ENCODE measurements around the gene LAMA2.

Gene LAMA2

DNA sequence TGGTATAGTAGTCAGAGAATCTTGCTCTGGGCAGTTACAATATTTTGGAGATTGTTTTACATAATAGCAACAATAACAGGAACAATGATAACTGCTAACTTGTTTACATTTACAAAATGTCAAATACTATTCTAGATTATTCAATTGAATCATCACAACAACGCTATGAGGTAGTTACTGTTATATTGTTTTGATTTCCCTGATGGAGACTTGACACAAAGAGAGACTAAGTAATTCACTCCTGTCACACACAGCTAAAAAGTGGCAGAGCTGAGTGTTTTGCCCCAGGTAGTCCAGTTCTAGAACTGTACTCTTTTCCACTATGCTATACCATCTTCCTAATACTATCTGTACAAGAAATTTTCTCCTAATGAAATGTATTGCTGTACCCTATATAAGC lies 356.1 kb downstream of the LAMA2 start:
- TF ChIP-seq, protein P1, sequence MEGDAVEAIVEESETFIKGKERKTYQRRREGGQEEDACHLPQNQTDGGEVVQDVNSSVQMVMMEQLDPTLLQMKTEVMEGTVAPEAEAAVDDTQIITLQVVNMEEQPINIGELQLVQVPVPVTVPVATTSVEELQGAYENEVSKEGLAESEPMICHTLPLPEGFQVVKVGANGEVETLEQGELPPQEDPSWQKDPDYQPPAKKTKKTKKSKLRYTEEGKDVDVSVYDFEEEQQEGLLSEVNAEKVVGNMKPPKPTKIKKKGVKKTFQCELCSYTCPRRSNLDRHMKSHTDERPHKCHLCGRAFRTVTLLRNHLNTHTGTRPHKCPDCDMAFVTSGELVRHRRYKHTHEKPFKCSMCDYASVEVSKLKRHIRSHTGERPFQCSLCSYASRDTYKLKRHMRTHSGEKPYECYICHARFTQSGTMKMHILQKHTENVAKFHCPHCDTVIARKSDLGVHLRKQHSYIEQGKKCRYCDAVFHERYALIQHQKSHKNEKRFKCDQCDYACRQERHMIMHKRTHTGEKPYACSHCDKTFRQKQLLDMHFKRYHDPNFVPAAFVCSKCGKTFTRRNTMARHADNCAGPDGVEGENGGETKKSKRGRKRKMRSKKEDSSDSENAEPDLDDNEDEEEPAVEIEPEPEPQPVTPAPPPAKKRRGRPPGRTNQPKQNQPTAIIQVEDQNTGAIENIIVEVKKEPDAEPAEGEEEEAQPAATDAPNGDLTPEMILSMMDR (conservative IDR thresholded peaks at IDR 0.05; ENCODE audit: low read depth, low read length), result no peak
- no peak overlapping the region for H3K4me3 ChIP-seq (ENCODE audit: low read depth, low read length)
- DNase-seq (ENCODE audit: low read depth), result no peak

DNA sequence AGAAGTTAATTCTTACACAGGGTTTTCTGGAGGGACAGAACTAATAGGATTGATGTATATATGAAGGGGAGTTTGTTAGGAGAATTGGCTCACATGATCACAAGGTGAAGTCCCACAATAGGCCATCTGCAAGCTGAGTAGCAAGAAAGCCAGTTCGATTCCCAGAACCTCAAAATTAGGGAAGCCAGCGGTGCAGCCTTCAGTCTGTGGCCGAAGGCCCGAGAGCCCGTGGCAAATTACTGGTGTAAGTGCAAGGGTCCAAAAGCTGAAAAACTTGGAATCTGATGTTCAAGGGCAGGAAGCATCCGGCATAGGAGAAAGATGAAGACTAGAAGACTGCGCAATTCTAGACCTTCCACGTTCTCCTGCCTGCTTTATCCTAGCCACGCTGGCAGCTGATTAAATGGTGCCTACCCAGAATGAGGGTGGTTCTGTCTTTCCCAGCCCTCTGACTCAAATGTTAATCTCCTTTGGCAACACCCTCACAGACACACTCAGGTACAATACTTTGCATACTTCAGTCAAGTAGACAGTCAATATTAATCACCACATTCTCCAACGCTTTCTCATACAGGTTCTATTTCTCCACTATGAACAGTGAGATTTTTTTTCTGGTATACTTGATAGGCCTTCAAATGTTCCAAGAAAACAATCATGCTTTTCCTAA lies 357.0 kb downstream of the LAMA2 start:
- no peak for DNase-seq (ENCODE audit: low read depth)
- TF ChIP-seq, protein P1 (conservative IDR thresholded peaks at IDR 0.05; ENCODE audit: low read depth, low read length), result no peak
- no peak overlapping the region for H3K4me3 ChIP-seq (ENCODE audit: low read depth, low read length)

DNA sequence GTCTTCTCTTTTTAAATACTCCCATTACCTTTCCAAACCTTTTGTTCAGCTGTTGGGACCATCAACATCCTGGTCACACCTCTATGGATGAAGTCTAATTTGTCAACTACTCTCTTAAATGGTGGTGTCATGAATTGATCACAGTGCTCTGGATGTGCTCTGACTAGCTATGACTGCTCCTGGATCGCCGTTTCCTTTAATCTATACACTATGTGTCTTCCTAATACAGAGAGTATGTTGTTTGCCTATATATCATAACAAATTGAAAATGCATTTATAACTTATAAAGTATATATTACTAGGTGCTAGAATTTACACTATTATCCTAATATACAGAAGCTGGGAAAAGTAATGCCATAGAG lies 357.5 kb downstream of the LAMA2 start:
- TF ChIP-seq, protein P1 (conservative IDR thresholded peaks at IDR 0.05; ENCODE audit: low read depth, low read length), result no peak
- DNase-seq (ENCODE audit: low read depth), result no peak
- H3K4me3 ChIP-seq (ENCODE audit: low read depth, low read length), result no peak overlapping the region

DNA sequence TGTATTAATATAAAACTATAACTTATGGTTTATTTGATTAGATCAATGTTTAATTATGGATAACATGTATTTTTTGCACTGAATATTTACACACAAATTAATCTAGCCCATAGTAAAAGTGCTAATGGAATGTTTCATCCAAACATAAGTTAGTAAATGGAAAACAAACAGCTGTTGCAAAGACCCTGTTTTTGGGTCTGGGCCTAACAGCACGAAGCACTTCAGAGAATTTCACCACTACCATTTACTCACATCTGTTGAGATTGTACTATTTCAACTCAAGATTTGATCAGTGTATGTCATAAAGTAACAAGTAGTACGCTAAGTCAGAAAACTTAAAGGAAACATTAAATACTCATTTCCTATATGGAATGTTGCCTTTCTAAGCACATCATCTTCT lies 359.6 kb downstream of the LAMA2 start:
- DNase-seq (ENCODE audit: low read depth), result no peak
- H3K4me3 ChIP-seq (ENCODE audit: low read depth, low read length), result no peak overlapping the region
- TF ChIP-seq, protein P1 (conservative IDR thresholded peaks at IDR 0.05; ENCODE audit: low read depth, low read length), result no peak

DNA sequence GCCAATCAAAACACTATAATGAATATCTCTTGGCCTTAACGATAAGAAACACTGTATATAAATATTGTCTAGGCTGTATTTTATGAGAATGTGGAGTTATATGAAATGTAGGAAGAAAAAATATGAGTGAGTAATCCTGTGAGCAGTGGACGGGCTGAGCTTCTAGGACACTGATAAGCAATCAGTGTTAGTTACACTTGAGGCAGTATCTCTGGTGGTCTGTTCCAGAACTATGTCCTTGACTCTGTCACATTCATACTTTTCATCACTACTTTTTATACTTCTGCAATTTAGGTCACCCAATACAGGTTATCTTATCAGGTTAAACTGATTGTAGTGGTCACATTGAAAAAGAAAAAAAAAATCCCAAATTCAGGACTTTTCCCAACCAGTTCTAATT lies 360.4 kb downstream of the LAMA2 start:
- TF ChIP-seq, protein P1 (conservative IDR thresholded peaks at IDR 0.05; ENCODE audit: low read depth, low read length), result no peak
- H3K4me3 ChIP-seq (ENCODE audit: low read depth, low read length), result no peak overlapping the region
- no peak for DNase-seq (ENCODE audit: low read depth)

DNA sequence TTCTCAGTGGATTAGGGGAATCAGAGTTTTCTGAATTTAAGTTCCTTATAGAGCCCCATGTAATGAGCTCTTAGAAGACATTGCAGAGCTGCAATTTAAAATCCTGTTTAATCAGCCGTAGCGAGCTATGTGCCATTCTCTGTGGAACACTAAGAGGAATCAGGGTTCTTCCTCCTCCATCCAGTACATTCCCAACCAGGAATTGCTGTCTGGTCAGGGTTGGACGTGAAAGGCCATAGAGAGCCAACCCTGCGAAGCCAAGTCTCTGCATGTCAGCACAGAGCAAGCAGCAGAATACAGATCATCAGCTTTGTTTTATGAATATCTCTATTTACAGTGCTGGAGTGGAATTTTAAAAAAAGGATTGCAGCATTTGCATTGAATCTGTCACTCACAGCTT lies 366.0 kb downstream of the LAMA2 start:
- no peak for DNase-seq (ENCODE audit: low read depth)
- TF ChIP-seq, protein P1 (conservative IDR thresholded peaks at IDR 0.05; ENCODE audit: low read depth, low read length), result no peak
- H3K4me3 ChIP-seq (ENCODE audit: low read depth, low read length), result no peak overlapping the region

DNA sequence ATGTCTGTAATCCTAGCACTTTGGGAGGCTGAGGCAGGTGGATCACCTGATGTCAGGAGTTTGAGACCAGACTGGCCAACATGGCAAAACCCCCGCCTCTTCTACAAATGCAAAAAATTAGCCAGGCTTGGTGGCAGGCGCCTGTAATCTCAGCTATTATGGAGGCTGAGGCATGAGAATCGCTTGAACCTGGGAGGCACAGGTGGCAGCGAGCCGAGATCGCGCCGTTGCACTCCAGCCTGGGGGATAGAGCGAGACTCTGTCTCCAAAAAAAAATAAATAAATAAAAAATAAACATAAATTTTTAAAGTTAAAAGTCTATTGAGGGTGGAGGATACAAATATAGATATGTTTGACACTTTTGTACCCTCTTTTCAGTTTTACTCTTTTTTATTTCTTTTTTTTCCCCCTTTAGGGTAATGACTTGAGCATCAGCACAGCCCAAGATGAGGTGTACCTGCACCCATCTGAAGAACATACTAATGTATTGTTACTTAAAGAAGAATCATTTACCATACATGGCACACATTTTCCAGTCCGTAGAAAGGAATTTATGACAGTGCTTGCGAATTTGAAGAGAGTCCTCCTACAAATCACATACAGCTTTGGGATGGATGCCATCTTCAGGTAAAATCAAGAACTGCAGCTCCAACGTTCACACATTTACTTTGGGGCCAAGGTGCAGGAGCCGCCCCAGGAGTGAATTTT lies 368.9 kb downstream of the LAMA2 start:
- peak; percentile 90 for DNase-seq (ENCODE audit: low read depth)
- TF ChIP-seq, protein P1 (conservative IDR thresholded peaks at IDR 0.05; ENCODE audit: low read depth, low read length), result peak; percentile 87

More for the DNA sequence above, 368.9 kb downstream of the LAMA2 start:
- H3K4me3 ChIP-seq (ENCODE audit: low read depth, low read length), result no peak overlapping the region

Measured in choroid plexus epithelial cell (primary cell).